HG02798 (cell line): Measurements from ENCODE around the gene CCDC61.

ENCODE experiments used
- ATAC-seq: cut with Tn5 transposase; IDR thresholded peaks from one replicate; pipeline ENCODE4 v1.9.1; 2021; ENCODE audit warnings: mild to moderate bottlenecking; ENCODE audit not compliant: unreplicated experiment, poor library complexity

CCDC61 gene

DNA sequence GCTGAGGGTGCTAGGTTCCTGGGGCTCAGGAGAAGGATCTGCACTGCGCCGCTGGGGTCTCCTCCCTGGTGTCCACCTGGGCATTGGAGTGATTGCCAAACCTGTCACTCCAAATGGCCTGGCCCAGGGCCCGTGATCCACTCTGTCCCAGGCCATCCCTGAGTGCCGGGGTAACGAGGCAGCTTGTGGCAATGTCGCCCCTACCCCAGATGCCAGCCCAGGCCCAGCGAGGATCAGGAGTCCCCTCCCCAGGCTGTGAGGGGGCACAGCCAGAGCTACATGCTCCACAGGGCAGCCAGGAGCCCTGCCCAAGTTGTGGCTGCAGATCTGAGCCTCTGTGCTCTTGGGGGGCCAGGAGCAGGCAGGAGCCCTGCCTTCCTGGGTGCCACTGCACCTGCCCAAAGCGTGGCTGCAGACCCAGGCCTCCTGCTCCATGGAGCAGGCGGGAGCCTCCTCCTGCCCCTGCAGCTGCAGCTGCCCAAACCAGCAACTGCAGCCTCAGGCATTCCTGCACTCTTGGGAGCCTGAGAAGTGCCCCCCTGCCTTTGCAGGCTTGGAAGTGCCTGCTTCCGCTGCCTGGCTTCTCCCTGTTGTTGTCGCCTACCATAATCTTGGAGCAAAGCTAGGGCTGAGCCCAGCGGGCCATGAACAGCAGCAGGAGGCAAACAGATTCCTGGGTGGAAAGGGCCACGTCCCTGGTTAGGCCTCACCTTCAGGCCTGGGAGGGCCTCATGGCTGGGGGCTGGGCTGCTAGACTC, 40.9 kb downstream of the CCDC61 start:
- no peak for ATAC-seq

DNA sequence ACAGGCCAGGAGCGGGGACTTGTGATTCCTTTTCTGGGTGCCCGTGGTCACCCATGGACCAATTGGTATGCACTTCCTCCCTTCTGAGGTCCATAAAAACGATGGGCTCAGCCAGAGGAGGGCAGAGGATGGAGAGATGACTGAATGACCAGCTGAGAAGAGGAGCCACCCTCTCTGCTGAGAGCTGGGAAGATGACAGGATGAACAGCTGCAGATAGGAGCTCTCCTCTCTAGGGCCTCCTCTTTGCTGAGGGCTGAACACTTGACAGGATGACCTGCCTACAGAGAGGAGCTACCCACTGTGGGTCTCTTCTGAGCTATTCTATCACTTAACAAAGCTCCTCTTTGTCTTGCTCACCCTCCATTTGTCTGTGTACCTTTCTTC, 41.5 kb downstream of the CCDC61 start:
- ATAC-seq, result no peak

DNA sequence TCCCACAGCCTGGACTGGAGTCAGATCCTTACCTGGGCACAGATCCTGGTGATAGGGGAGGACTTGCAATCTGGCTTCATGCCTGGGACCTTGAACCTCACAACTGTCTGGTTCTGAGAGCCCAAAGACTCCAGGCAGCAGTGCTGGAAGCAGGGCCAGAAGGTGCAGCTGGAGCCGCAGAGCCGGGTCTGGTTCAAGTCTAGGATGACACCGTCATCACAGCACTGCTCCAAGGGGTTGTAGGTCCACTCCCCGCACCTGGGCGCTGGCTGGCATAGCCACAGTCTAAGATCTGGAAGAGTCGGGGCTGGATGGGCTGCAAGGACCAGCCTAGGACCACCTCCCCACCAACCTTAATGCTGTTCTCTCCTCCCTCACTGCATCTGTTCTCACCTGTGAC, 44.9 kb downstream of the CCDC61 start:
- no peak for ATAC-seq

DNA sequence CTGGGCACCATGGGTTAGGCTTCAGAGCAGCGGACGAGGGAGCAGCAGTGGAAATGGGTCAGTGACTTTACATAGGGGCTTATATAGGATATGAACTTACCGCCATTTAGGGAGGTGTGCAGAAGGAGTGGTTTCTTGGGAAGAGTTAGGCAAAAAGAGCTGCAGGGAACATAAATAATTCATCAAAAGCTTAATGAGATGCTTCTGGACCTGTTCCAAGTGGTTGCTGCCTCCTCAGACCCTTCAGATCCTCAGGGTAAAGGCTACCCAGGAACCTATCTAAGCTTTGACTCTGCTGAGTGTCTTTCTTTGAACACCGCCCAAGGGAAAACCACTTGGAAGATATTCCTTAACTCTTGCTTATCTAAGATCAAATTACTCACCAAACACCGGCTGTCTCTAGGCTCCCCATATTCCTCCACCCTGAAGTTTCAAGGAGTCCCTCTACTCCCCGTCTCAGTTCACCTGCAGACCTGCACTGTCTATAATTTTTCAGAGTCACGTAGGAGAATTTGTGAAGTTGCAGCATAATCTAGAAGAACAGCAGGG, 45.8 kb downstream of the CCDC61 start, which contains the start of gene IGFL4:
Gene IGFL4 (minus strand): TSS at position 51 of the 549 bp plus-strand sequence. CDS start 40 bp downstream, at position 11.
- no peak for ATAC-seq

DNA sequence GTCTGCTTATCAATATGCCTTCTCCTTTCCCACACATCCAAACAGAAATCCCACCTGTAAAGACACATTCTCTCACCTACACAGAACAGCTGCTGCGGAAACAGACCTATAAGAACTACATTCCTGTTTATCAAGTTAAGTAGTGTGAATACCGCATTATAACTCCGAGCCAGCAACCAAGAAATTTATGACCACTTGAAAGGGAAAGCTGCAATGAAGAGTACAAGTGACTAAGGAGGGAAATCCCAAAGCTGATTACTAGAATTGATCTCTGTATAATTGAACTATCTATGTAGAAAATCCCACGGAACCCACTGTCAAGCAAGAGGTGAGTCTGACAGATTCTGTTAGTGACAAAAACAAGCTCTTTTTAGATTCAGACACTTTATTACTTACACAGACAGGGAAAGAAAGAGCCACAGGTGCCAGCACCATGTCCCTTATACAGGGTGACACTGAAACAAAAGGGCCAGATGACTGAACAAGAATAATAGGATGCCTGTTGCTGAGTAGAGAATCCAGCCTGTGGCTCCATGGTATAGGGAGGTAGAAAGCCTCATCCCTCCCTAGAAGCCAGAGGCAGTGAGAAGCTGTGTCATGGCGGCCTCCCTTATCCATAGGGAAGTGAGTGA, 47.1 kb downstream of the CCDC61 start:
- ATAC-seq, result no peak

DNA sequence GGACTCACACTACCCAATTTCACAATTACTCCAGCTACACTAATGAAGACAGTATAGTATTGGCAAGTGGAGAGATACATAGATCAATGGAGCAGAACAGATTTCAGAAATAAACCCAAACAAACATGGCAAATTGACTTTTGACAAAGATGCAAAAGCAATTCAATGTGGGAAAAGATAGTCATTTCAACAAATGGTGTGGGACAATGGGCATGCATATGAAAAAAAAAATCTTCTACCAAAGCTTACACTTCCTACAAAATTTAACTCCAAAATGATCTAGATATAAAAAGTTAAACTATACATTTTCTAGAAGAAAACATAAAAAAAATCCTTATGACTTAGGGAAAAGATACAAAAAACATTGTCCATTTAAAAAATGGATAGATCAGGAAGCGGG, 48.3 kb downstream of the CCDC61 start:
- ATAC-seq, result no peak

DNA sequence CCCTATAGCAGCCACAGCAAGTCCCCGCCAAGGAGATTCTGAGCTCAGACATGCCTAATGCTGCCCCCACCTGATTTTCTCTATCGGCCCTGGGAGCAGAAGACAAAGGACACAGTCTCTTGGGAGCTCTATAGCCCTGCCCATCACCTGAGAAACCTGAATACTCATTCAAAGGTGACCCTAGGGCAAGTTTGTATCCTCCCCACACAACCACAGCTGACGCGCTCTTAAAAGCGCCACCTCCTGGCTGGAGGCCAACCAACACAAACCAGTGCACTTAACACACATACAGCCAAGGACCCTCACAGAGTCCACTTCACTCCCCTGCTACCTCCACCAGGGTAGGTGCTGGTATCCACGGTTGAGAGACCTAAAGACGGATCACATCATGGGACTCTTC, 54.3 kb downstream of the CCDC61 start:
- no peak for ATAC-seq

DNA sequence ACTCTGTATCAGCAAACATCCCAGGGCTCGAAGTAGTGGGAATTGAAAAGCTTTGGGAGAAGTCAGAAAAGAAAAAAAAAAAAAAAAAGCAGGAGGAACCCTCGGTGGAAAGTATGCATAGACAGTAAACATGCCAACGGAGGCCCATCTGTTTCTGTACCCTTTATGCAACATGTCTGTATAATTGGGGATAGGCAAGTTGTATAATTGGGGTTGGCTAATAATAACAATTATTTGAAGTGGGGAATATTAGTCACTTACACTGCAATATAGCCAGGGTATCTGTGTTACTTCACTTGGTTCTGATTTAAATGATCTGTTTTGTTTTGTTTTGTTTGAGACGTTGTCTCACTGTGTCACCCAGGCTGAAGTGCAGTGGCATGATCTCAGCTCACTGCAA, 57.6 kb downstream of the CCDC61 start:
- no peak for ATAC-seq

DNA sequence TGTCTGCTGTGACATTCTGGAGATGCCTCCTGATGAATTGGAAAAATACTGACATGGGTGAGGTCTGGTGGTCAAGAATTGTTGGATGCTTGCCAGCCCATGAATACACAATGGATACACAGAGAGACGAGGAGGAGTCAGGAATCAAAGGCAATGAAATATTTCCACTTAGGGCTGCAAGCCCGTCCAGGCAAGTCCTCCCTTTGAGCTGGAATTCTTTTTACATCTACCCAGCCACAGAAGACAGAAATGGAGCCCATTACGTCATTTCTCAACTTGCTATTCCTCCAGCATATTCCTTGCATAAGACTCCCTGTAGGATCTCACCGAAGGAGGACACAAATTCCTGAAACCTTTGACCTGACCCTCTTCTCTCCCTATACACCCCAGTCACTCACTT, 61.3 kb downstream of the CCDC61 start:
- no peak for ATAC-seq

DNA sequence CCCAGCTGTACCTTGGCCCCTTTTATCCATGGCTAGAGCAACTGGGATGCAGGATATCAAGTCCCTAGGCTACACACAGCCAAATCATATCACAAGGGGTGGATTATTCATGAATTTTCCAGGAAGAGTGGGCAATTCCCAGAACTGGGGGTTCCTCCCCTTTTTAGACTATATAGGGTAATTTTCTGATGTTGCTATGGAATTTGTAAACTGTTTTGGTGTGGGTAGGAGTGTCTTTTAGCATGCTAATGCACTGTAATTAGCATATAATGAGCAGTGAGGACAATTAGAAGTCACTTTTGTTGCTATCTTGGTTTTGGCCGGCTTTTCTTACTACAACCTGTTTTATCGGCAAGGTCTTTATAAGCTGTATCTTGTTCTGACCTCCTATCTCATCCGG, 63.5 kb downstream of the CCDC61 start:
- no peak for ATAC-seq

DNA sequence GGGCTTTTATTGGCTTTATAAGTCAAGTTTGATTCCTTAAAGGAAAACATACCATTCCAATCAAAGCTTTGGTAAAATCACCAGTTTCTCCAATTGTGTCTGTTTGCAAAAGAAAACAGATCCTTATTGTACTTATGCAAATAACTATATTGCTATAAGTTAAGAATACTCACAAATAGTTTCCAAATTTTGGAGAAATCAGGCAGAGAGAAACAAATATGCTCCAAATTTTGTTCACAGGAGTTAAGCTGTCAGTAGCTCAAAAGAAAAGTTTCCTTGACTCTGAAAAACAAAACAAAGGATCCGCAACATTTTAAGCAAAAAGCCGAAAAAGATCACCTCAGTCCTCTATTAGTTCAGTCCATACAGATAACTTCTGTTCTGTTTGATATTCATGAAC, 64.7 kb downstream of the CCDC61 start:
- no peak for ATAC-seq

DNA sequence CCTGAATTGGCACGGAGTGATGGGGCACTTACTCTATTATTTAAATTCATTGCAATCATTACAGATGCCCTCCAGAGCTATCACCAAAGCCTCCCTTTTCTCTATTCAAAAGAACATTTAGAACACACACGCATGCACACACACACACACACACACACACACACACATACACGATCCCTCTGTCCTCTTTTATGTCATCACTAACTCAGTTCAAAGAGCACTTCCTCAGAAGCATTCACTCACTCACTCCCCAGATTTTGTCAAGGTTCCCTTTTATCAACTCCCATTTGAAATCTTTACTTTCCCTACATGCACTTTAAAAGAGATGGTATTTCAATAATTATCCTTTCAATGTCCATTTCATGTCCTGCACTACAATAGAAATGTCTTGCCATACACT, 67.9 kb downstream of the CCDC61 start:
- ATAC-seq, result no peak

DNA sequence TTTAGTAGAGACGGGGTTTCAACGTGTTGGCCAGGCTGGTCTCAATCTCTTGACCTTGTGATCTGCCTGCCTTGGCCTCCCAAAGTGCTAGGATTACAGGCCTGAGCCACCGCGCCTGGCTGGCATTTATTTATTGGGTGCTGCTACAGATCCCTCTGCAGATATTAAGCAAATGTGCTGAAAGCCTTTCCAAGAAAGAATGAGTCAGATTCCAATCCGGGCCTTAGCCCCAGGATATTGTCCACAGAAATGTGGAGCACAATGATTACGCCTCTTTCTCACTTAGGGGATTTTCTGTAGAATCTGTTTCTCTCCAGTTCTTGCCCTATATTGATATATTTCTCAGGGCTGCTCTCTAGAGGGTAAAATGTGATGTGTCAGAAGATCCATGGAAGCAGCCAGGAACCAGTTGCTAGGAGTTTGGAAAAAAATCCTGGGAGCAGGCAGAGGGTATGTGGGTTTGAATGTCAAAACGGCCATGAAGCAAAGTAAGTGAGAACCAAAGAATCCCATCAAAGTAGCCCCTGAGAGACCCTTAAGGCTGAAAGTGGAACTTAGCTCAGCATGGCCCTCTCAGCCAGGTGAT, 70.3 kb downstream of the CCDC61 start:
- no peak for ATAC-seq

DNA sequence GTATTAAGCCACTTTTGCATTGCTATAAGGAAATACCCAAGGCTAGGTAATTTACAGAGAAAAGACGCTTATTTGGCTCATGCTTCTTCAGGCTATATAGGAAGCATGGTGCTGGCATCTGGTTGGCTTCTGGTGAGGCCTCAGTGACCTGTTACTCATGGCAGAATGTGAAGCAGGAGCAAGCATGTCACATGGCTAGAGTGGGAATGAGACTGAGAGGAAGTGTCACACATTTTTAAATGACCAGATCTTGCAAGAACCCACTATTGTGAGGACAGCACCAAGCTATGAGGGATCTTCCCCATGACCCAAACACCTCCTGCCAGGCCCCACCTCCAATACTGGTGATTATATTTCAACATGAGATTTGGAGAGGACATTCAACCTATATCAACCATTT, 71.2 kb downstream of the CCDC61 start:
- ATAC-seq, result no peak

DNA sequence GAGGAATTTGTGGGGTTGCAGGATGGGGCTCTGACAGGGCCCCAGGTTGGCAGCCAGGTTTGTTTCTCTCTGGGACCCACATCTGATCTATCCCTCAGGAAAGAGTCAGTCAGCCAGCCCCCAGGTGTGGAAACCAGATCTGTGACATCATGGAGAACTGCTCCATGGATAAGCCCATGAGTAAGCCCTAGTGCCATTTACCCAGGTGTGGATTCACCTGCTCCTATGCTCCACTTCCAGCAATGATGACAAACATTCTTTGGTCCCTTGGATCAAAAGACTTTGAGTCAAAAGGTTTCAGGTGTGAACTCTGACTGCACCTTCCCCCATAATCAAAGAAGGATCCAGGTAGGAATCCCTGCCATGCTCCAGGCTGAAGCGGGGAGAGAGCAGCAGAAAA, 72.4 kb downstream of the CCDC61 start:
- ATAC-seq, result no peak
